HCT116 (cell line): Measurements from ENCODE around the gene NAV3. TPM values are rescaled to one million over a fixed set of nuclear protein-coding genes. Genes with fewer than 3 reads are reported as not detected.

Source experiments
- ATAC-seq: fragments of 200-7000 bp; cut with Tn5 transposase; 2 replicates; pipeline ENCODE4 v1.9.1; 2020; ENCODE audit warnings: mild to moderate bottlenecking, moderate library complexity
- BruUV-seq: library from RNA; stranded (reverse); fragments of 400-500 nt; replicated peaks from 2 replicates; lab custom pipeline; 2021; lab: Mats Ljungman, UMichigan
- CTCF ChIA-PET: fragments of 300-600 bp; sonication (Branson Sonifier 250); formaldehyde crosslinking; loops from one replicate; lab custom pipeline; 2021; ENCODE audit warnings: antibody characterized with exemption; lab: Charles Lee
- POLR2A ChIA-PET: fragments of 300-600, 350-600 bp; sonication (Branson Sonifier 250); formaldehyde crosslinking; loops from one replicate; lab custom pipeline; 2021; ENCODE audit warnings: antibody characterized with exemption; lab: Charles Lee
- RAD21 ChIA-PET, 2 experiments: fragments of 300-600 bp; sonication (Branson Sonifier 250); formaldehyde crosslinking; loops; one replicate each; lab custom pipeline; 2023; ENCODE audit warnings: low total read pairs in 2 of 2; ENCODE audit not compliant: uncharacterized antibody in 2 of 2, unreplicated experiment in 2 of 2, low non-redundant PET in 1 of 2; lab: Charles Lee
- DNase-seq: peaks from one replicate; pipeline ENCODE4 v3.0.0-alpha.2; 2010; ENCODE audit warnings: low read depth, low spot score
- H2AFZ ChIP-seq: fragments of 200-600 bp; shearing (Covaris generic), sonication (generic); 2 replicates; pipeline ENCODE4 v1.6.1; 2017; ENCODE audit warnings: low read depth, mixed run types, mixed read lengths, antibody characterized with exemption, low read length; ENCODE audit not compliant: poor library complexity, severe bottlenecking
- H3K27ac ChIP-seq: 2 replicates; pipeline ENCODE4 v1.5.1; 2012; ENCODE audit warnings: low read depth, low read length
- H3K27me3 ChIP-seq: fragments of 200-600 bp; sonication (generic); 2 replicates; pipeline ENCODE4 v1.6.1; 2016; ENCODE audit warnings: mixed run types, low read length, mixed read lengths; ENCODE audit not compliant: insufficient read depth
- H3K36me3 ChIP-seq, 2 experiments: fragments of 200-500 bp in 1 of 2; fragments of 200-600 bp in 1 of 2; sonication (Bioruptor generic) in 1 of 2; sonication (generic) in 1 of 2; 2 replicates each; pipeline versions ENCODE4 v1.5.1 to v1.6.1; 2014 to 2016; ENCODE audit warnings: low read length in 2 of 2, inconsistent platforms in 1 of 2, mixed read lengths in 1 of 2, mixed run types in 1 of 2; ENCODE audit not compliant: insufficient read depth in 2 of 2, control insufficient read depth in 1 of 2
- H3K4me1 ChIP-seq, 2 experiments: fragments of 200-600 bp in 1 of 2; sonication (generic) in 1 of 2; 2 replicates each; pipeline versions ENCODE4 v1.5.1 to v1.6.1; 2012 to 2017; ENCODE audit warnings: low read length in 2 of 2, inconsistent platforms in 1 of 2, mild to moderate bottlenecking in 1 of 2, mixed read lengths in 1 of 2, mixed run types in 1 of 2, moderate library complexity in 1 of 2; ENCODE audit not compliant: insufficient read depth in 2 of 2, control insufficient read depth in 1 of 2
- H3K4me2 ChIP-seq: fragments of 200-600 bp; sonication (generic); 2 replicates; pipeline ENCODE4 v1.6.1; 2017; ENCODE audit warnings: mixed run types, low read length, mixed read lengths
- H3K4me3 ChIP-seq, 2 experiments: fragments of 200-600 bp in 1 of 2; sonication (generic) in 1 of 2; replicated peaks in 1 of 2; 2 replicates each; pipeline ENCODE4 v1.5.1; 2011 to 2016; ENCODE audit warnings: low read length in 2 of 2, control low read depth in 1 of 2, low read depth in 1 of 2, mild to moderate bottlenecking in 1 of 2, mixed read lengths in 1 of 2, mixed run types in 1 of 2
- H3K79me2 ChIP-seq: fragments of 200-600 bp; sonication (generic); 2 replicates; pipeline ENCODE4 v1.6.1; 2017; ENCODE audit warnings: mild to moderate bottlenecking, mixed run types, low read length, moderate library complexity, mixed read lengths; ENCODE audit not compliant: insufficient read depth
- H3K9ac ChIP-seq: fragments of 200-600 bp; sonication (generic); 2 replicates; pipeline ENCODE4 v1.6.1; 2016; ENCODE audit warnings: low read length, mixed read lengths
- H3K9me2 ChIP-seq: fragments of 200-600 bp; sonication (generic), shearing (Covaris generic); 2 replicates; pipeline ENCODE4 v1.6.1; 2017; ENCODE audit warnings: mixed run types, mild to moderate bottlenecking, moderate library complexity; ENCODE audit not compliant: insufficient read depth
- H3K9me3 ChIP-seq, 2 experiments: fragments of 200-500 bp in 1 of 2; fragments of 200-600 bp in 1 of 2; sonication (Bioruptor generic) in 1 of 2; sonication (generic) in 1 of 2; 2 replicates each; pipeline ENCODE4 v1.6.1; 2014 to 2017; ENCODE audit warnings: low read length in 2 of 2, mixed read lengths in 2 of 2, inconsistent platforms in 1 of 2, low read depth in 1 of 2, mild to moderate bottlenecking in 1 of 2, mixed run types in 1 of 2, moderate library complexity in 1 of 2; ENCODE audit not compliant: control insufficient read depth in 1 of 2, insufficient read depth in 1 of 2
- H4K20me1 ChIP-seq: fragments of 200-600 bp; sonication (generic), shearing (Covaris generic); 2 replicates; pipeline ENCODE4 v1.6.1; 2017; ENCODE audit warnings: mixed run types, mild to moderate bottlenecking, moderate library complexity; ENCODE audit not compliant: insufficient read depth
- CBX3 ChIP-seq: IDR thresholded peaks from 2 replicates; pipeline ENCODE4 v1.6.1; 2012; ENCODE audit warnings: low read depth
- CEBPB ChIP-seq: IDR thresholded peaks from 2 replicates; pipeline ENCODE4 v1.6.1; 2012; ENCODE audit warnings: low read depth
- EGR1 ChIP-seq: IDR thresholded peaks from 2 replicates; pipeline ENCODE4 v1.6.1; 2012; ENCODE audit warnings: low read depth
- ELF1 ChIP-seq: IDR thresholded peaks from 2 replicates; pipeline ENCODE4 v1.6.1; 2012; ENCODE audit warnings: low read depth, borderline replicate concordance
- EZH2 ChIP-seq: fragments of 200-600 bp; sonication (generic); IDR thresholded peaks from 2 replicates; pipeline ENCODE4 v1.6.1; 2017; ENCODE audit warnings: antibody characterized with exemption, mixed run types
- EZH2phosphoT487 ChIP-seq: fragments of 200-600 bp; IDR thresholded peaks from 2 replicates; pipeline ENCODE4 v1.6.1; 2018; ENCODE audit warnings: antibody characterized with exemption, borderline replicate concordance
- POLR2AphosphoS5 ChIP-seq: IDR thresholded peaks from 2 replicates; pipeline ENCODE4 v1.6.1; 2011; ENCODE audit warnings: mild to moderate bottlenecking, low read depth, low read length, moderate library complexity
- RAD21 ChIP-seq: IDR thresholded peaks from 2 replicates; pipeline ENCODE4 v1.6.1; 2012; ENCODE audit warnings: low read depth, mild to moderate bottlenecking
- REST ChIP-seq: IDR thresholded peaks from 2 replicates; pipeline ENCODE4 v1.6.1; 2012; ENCODE audit warnings: low read depth
- SIN3A ChIP-seq: IDR thresholded peaks from 2 replicates; pipeline ENCODE4 v1.6.1; 2012; ENCODE audit warnings: low read depth
- SP1 ChIP-seq: IDR thresholded peaks from 2 replicates; pipeline ENCODE4 v1.6.1; 2012; ENCODE audit warnings: low read depth
- SRF ChIP-seq: IDR thresholded peaks from 2 replicates; pipeline ENCODE4 v1.6.1; 2012; ENCODE audit warnings: low read depth
- TCF7L2 ChIP-seq: IDR thresholded peaks from 2 replicates; pipeline ENCODE4 v1.7.0; 2011; ENCODE audit warnings: borderline replicate concordance, inconsistent platforms; ENCODE audit not compliant: insufficient read depth, insufficient read length; ENCODE audit errors: extremely low read depth
- ZBTB33 ChIP-seq: IDR thresholded peaks from 2 replicates; pipeline ENCODE4 v1.6.1; 2011; ENCODE audit warnings: mild to moderate bottlenecking, low read length, moderate library complexity; ENCODE audit not compliant: insufficient replicate concordance; ENCODE audit errors: extremely low read depth
- ZFX ChIP-seq: fragments of 450-650 bp; IDR thresholded peaks from 2 replicates; pipeline ENCODE4 v1.6.1; 2017
- ZNF274 ChIP-seq: fragments of 200-500 bp; sonication (Bioruptor generic); IDR thresholded peaks from 2 replicates; pipeline ENCODE4 v1.6.1; 2014; ENCODE audit warnings: mild to moderate bottlenecking, low read depth, low read length, inconsistent platforms
- intact Hi-C: fragments of 100-400 bp; cut with micrococcal nuclease; formaldehyde crosslinking; loops from 2 replicates; pipeline ENCODE4 v1.10.0; 2022
- total RNA-seq: library from RNA; stranded (reverse); gene quantifications from one replicate; pipeline ENCODE4 v1.2.1, GENCODE V29; 2021; ENCODE audit not compliant: unreplicated experiment

The NAV3 gene
- total RNA-seq, 1 experiment from 2014 or later, result 7.8 TPM

GRCh38 chr12:77918046-77918445 lies 87.4 kb downstream of the NAV3 start:
- ChIA-PET POLR2A (no interaction called here), RAD21 (no interaction called here)
- ATAC-seq, result no peak

More at GRCh38 chr12:77918046-77918445, 87.4 kb downstream of the NAV3 start:
- Histone ChIP-seq H4K20me1 (no peaks in the 10 kb centered on the region), H3K4me3 (no peak overlapping the region), H3K36me3 (no peaks in the 10 kb centered on the region), H2AFZ (no peak overlapping the region), H3K79me2 (no peaks in the 10 kb centered on the region), H3K4me1 (no peaks in the 10 kb centered on the region), H3K27me3 (no peaks in the 10 kb centered on the region), H3K9me3 (no peaks in the 10 kb centered on the region), H3K9me2 (no peaks in the 10 kb centered on the region), H3K9ac (no peak overlapping the region), H3K27ac (no peak overlapping the region), H3K4me2 (no peak overlapping the region)
- TF ChIP-seq TCF7L2 (no peak), POLR2AphosphoS5 (no peak), EZH2phosphoT487 (no peak), SP1 (no peak), ELF1 (no peak), EGR1 (no peak), RAD21 (no peak), SIN3A (no peak), CBX3 (no peak), ZFX (no peak), ZBTB33 (no peak), SRF (no peak), REST (no peak), CEBPB (no peak), EZH2 (no peak), ZNF274 (no peak)
- CTCF ChIA-PET, result no interaction called here
- BruUV-seq, result no TSS peak
- intact Hi-C loops, result no loop called here
- no peak for DNase-seq
